HEK293T (cell line): Measurements from ENCODE around the gene RPL31.

Experiments
- ARNT ChIP-seq: fragments of 450-650 bp; IDR thresholded peaks from 2 replicates; pipeline ENCODE4 v1.6.1; 2017; ENCODE audit warnings: mild to moderate bottlenecking
- BHLHE40 ChIP-seq: fragments of 450-650 bp; IDR thresholded peaks from 2 replicates; pipeline ENCODE4 v1.6.1; 2016; ENCODE audit warnings: mild to moderate bottlenecking, moderate library complexity, borderline replicate concordance
- CTBP1 ChIP-seq: fragments of 450-650 bp; IDR thresholded peaks from 2 replicates; pipeline ENCODE4 v1.6.1; 2016; ENCODE audit warnings: borderline replicate concordance
- ELF4 ChIP-seq: fragments of 450-650 bp; IDR thresholded peaks from 2 replicates; pipeline ENCODE4 v1.6.1; 2017; ENCODE audit warnings: antibody characterized with exemption
- FOXA1 ChIP-seq: fragments of 450-650 bp; IDR thresholded peaks from 2 replicates; pipeline ENCODE4 v1.6.1; 2016; ENCODE audit warnings: mild to moderate bottlenecking
- FOXM1 ChIP-seq: fragments of 450-650 bp; IDR thresholded peaks from 2 replicates; pipeline ENCODE4 v1.6.1; 2017; ENCODE audit warnings: mild to moderate bottlenecking, borderline replicate concordance
- L3MBTL2 ChIP-seq: fragments of 450-650 bp; conservative IDR thresholded peaks from 2 replicates; pipeline ENCODE4 v1.6.1; 2016; ENCODE audit warnings: mild to moderate bottlenecking
- NFRKB ChIP-seq: fragments of 450-650 bp; IDR thresholded peaks from 2 replicates; pipeline ENCODE4 v1.6.1; 2016; ENCODE audit warnings: mild to moderate bottlenecking, moderate library complexity
- SUZ12 ChIP-seq: fragments of 450-650 bp; IDR thresholded peaks from 2 replicates; pipeline ENCODE4 v1.6.1; 2016; ENCODE audit warnings: mild to moderate bottlenecking
- TARDBP ChIP-seq: fragments of 450-650 bp; IDR thresholded peaks from 2 replicates; pipeline ENCODE4 v1.6.1; 2016
- ZNF384 ChIP-seq: fragments of 450-650 bp; IDR thresholded peaks from 2 replicates; pipeline ENCODE4 v1.6.1; 2016

- TF ChIP-seq NFRKB (no peak), ELF4 (no peak), ARNT (no peak), TARDBP (no peak), FOXM1 (no peak), FOXA1 (no peak), L3MBTL2 (no peak), CTBP1 (no peak), BHLHE40 (no peak), ZNF384 (no peak), SUZ12 (no peak)
Observed at GRCh38 chr2:101003278-101003775, 1.2 kb downstream of the RPL31 start.
